Transverse colon (tissue), 3 donors: ENCODE results near the gene LAMA5.

Experiments
- POLR2A ChIP-seq: fragments of 450-650 bp; IDR thresholded peaks from one replicate; pipeline ENCODE4 v1.6.1; 2016; ENCODE audit warnings: antibody characterized with exemption, mild to moderate bottlenecking, moderate library complexity
- TF ChIP-seq, protein P1 (sequence below), 5 experiments: fragments of 200-600 bp in 3 of 5; fragments of 450-650 bp in 2 of 5; sonication (generic) in 3 of 5; IDR thresholded peaks; 1 replicate in 2 of 5; 2 replicates in 3 of 5; pipeline ENCODE4 v1.5.1; 2016 to 2017; ENCODE audit warnings: antibody characterized with exemption in 5 of 5, inconsistent platforms in 3 of 5, mild to moderate bottlenecking in 2 of 5, moderate library complexity in 1 of 5

DNA sequence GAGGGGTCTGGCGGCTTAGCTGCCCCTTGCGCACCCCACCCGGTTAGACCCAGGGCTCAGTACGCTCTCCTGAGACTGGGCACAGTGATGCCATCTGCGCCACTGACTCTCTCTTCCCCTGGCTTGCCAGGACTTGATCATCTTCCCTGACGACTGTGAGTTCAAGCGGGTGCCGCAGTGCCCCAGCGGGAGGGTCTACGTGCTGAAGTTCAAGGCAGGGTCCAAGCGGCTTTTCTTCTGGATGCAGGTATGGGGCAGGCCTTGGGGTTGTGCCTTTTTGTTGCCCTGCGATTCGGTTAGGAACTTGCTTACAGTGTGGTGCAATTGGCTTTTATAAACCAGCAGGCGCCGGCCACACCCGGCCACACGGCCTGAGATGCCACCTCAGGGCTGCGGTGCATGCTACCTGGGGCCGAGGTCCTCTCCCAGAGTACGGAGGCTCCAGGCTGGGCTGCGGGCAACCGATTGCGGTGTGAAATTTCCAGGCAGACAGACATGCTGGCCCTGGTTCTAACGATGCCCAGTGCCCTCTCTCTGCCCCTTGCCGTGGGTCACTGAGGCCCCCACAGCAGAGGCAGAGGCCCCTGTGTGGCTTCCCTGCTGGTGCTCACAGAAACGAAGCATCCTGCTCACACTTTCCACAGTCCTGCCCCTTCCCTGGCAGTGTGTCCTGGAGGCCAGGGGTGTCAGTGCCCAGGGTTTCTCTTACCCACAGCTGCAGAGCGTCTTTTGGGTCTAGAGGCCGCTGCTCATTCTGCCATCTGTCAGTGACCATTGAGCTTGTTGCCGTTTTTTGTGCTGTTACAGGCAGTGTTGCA lies 62.6 kb downstream of the LAMA5 start:
- TF ChIP-seq, protein P1, sequence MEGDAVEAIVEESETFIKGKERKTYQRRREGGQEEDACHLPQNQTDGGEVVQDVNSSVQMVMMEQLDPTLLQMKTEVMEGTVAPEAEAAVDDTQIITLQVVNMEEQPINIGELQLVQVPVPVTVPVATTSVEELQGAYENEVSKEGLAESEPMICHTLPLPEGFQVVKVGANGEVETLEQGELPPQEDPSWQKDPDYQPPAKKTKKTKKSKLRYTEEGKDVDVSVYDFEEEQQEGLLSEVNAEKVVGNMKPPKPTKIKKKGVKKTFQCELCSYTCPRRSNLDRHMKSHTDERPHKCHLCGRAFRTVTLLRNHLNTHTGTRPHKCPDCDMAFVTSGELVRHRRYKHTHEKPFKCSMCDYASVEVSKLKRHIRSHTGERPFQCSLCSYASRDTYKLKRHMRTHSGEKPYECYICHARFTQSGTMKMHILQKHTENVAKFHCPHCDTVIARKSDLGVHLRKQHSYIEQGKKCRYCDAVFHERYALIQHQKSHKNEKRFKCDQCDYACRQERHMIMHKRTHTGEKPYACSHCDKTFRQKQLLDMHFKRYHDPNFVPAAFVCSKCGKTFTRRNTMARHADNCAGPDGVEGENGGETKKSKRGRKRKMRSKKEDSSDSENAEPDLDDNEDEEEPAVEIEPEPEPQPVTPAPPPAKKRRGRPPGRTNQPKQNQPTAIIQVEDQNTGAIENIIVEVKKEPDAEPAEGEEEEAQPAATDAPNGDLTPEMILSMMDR (IDR thresholded peaks at IDR 0.05): no peak
- TF ChIP-seq POLR2A: no peak
